Endothelial cell of umbilical vein (primary cell): Measurements from ENCODE around the gene NCKAP5.

ENCODE experiments used
- EZH2 ChIP-seq: IDR thresholded peaks from 2 replicates; pipeline ENCODE4 v1.6.1; 2012; ENCODE audit warnings: borderline replicate concordance, low read depth, mild to moderate bottlenecking, moderate library complexity, low read length, inconsistent platforms; ENCODE audit not compliant: severe bottlenecking
- GATA2 ChIP-seq: IDR thresholded peaks from 2 replicates; pipeline ENCODE4 v1.7.0; 2011; ENCODE audit warnings: low read depth, mild to moderate bottlenecking, moderate library complexity, mixed read lengths, low read length; ENCODE audit not compliant: insufficient read length, insufficient read depth
- MYC ChIP-seq: IDR thresholded peaks from one replicate; pipeline ENCODE4 v1.6.1; 2011; ENCODE audit warnings: mild to moderate bottlenecking, low read depth, low read length
- POLR2A ChIP-seq: IDR thresholded peaks from 2 replicates; pipeline ENCODE4 v1.6.1; 2012; ENCODE audit warnings: low read depth, mild to moderate bottlenecking, control low read depth, low read length
- POLR2AphosphoS5 ChIP-seq: IDR thresholded peaks from 2 replicates; pipeline ENCODE4 v1.6.1; 2012; ENCODE audit warnings: low read depth, mild to moderate bottlenecking, control low read depth, low read length, moderate library complexity; ENCODE audit not compliant: insufficient read depth
- TF ChIP-seq, protein P1 (sequence below), 2 donors: IDR thresholded peaks; 1 replicate in 1 of 2; 2 replicates in 1 of 2; pipeline ENCODE4 v1.5.1; 2011; ENCODE audit warnings: low read length in 2 of 2, mild to moderate bottlenecking in 2 of 2, moderate library complexity in 2 of 2, control low read depth in 1 of 2, inconsistent platforms in 1 of 2, low read depth in 1 of 2; ENCODE audit not compliant: insufficient read depth in 1 of 2; ENCODE audit errors: extremely low read depth in 1 of 2
- TF ChIP-seq, protein P2 (sequence below): IDR thresholded peaks from 2 replicates; pipeline ENCODE4 v1.6.1; 2011; ENCODE audit not compliant: insufficient read depth, insufficient read length

DNA sequence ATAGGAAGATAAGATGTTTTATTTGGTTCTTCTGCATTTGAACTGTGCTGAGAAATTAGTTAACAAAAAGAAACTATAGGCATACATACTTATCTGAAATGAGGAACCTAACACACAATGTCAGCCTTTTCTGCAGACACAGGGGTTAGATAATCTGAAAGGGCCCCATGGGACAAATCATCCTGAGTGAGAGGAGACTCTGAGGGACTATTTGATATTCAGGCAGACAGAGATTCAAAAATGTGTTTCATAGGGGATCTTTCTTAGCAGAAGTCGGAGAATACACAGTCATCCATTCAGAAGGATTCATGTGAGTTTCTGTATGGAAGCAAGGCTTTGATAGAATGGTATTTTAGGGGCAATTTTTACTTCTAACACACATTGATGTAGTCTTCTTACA, 79.1 kb downstream of the NCKAP5 start:
- TF ChIP-seq POLR2A = no peak
- TF ChIP-seq POLR2AphosphoS5 = no peak
- TF ChIP-seq, protein P1, sequence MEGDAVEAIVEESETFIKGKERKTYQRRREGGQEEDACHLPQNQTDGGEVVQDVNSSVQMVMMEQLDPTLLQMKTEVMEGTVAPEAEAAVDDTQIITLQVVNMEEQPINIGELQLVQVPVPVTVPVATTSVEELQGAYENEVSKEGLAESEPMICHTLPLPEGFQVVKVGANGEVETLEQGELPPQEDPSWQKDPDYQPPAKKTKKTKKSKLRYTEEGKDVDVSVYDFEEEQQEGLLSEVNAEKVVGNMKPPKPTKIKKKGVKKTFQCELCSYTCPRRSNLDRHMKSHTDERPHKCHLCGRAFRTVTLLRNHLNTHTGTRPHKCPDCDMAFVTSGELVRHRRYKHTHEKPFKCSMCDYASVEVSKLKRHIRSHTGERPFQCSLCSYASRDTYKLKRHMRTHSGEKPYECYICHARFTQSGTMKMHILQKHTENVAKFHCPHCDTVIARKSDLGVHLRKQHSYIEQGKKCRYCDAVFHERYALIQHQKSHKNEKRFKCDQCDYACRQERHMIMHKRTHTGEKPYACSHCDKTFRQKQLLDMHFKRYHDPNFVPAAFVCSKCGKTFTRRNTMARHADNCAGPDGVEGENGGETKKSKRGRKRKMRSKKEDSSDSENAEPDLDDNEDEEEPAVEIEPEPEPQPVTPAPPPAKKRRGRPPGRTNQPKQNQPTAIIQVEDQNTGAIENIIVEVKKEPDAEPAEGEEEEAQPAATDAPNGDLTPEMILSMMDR (IDR thresholded peaks at IDR 0.05; ENCODE audit: extremely low read depth in 1 of 2, insufficient read depth in 1 of 2, low read depth in 1 of 2, low read length in 2 of 2) = no peak
- no peak for TF ChIP-seq EZH2
- no peak for TF ChIP-seq MYC
- no peak for TF ChIP-seq GATA2
- TF ChIP-seq, protein P2, sequence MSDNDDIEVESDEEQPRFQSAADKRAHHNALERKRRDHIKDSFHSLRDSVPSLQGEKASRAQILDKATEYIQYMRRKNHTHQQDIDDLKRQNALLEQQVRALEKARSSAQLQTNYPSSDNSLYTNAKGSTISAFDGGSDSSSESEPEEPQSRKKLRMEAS = no peak
